Sigmoid colon (tissue), 4 donors: Measurements from ENCODE around the gene YPEL1.

Experiments used
- CTCF ChIP-seq, 4 experiments: fragments of 450-650 bp in 3 of 4; fragments of 200-600 bp in 1 of 4; IDR thresholded peaks; one replicate each; pipeline ENCODE4 v1.5.1; 2016 to 2019; ENCODE audit warnings: antibody characterized with exemption in 4 of 4, mild to moderate bottlenecking in 3 of 4, moderate library complexity in 2 of 4
- EP300 ChIP-seq, 4 donors: sonication (generic); formaldehyde crosslinking; IDR thresholded peaks; one replicate each; pipeline ENCODE4 v1.6.1; 2017; ENCODE audit warnings: antibody characterized with exemption in 4 of 4
- POLR2A ChIP-seq, 2 donors: fragments of 450-650 bp; IDR thresholded peaks; one replicate each; pipeline ENCODE4 v1.6.1; 2016; ENCODE audit warnings: antibody characterized with exemption in 2 of 2, mild to moderate bottlenecking in 2 of 2, moderate library complexity in 2 of 2
- POLR2AphosphoS5 ChIP-seq, 4 donors: sonication (generic); formaldehyde crosslinking; IDR thresholded peaks; one replicate each; pipeline ENCODE4 v1.6.1; 2017; ENCODE audit warnings: antibody characterized with exemption in 4 of 4

- TF ChIP-seq CTCF (IDR thresholded peaks at IDR 0.05) (no peak), EP300 (IDR thresholded peaks at IDR 0.05) (no peak), POLR2A (IDR thresholded peaks at IDR 0.05) (no peak), POLR2AphosphoS5 (IDR thresholded peaks at IDR 0.05) (no peak)
These were observed 32.6 kb downstream of the YPEL1 start for GRCh38 chr22:21702700-21703683.
